Stimulated activated naive CD4-positive, alpha-beta T cell (primary cell): ENCODE measurements around the gene NUDCD3.

ENCODE experiments used
- DNase-seq, 6 experiments: peaks; one replicate each; lab custom pipeline; 2025; lab: John Stamatoyannopoulos, UW

NUDCD3 gene

GRCh38 chr7:44353668-44354067 lies 136.8 kb downstream of the NUDCD3 start:
- DNase-seq = no peak

GRCh38 chr7:44348851-44349781 lies 141.3 kb downstream of the NUDCD3 start:
- no peak for DNase-seq

DNA sequence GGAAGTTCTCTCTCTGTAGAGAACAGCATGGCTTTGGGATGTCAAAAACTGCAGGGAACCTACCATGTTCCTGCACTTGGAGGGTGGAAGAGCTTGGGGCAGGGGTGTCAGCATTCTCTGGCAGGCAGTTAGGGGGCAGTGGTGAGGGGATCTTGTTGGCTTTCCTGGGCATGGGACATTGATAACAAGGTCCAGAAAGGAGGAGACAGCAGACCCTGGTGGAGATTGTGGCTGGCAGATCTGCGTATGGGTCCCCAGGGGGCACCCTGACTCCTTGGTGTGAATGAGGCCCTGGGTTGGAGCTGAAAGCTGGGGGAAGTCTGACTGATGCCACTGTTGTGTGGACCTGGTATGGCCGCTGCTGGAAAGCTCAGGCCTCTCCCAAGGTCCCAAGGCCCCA lies 142.2 kb downstream of the NUDCD3 start:
- no peak for DNase-seq

- no peak for DNase-seq
These were observed 142.8 kb downstream of the NUDCD3 start for GRCh38 chr7:44347546-44348114.

GRCh38 chr7:44346063-44346462 lies 144.4 kb downstream of the NUDCD3 start:
- no peak for DNase-seq

DNA sequence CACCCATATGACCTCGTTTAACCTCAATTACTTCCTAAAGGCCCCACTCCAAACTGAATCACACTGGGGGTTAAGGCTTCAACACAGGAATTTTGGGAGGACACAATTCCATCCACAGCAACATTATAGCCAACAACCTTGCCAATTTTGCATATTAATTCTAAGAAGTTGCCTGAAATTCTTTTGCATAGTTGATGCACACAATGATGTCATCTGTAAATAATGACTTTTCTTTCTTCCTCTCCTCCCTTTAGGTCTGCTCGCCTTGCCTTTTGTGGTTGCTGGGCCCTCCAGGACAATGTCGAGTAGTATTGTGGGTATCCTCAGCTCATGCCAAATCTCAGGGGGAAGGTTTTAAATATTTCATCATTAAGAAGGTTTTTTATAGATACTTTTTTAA lies 149.1 kb downstream of the NUDCD3 start:
- no peak for DNase-seq

GRCh38 chr7:44338600-44338999 lies 151.9 kb downstream of the NUDCD3 start:
- DNase-seq = no peak

DNA sequence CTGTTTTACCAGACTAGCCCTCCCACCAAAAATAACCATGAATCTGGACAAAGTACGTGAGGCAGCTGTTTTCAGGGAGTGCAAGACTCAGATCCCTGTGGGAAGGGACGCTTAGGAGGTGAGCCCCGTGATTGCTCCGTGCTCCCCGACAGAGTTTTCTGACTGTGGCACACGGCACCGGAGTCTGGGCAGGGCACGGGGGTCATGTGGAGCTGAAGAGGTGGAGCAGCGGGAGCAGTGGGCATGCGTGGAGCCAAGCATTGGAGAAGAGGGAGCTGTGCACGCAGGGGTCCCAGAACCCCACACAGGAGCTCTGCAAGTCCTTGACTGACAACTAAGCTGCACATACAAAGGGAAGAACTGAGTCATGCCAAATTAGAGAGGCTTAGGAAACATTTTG lies 154.0 kb downstream of the NUDCD3 start:
- DNase-seq = no peak

- DNase-seq = no peak
These were observed 155.3 kb downstream of the NUDCD3 start for GRCh38 chr7:44335184-44335583.

DNA sequence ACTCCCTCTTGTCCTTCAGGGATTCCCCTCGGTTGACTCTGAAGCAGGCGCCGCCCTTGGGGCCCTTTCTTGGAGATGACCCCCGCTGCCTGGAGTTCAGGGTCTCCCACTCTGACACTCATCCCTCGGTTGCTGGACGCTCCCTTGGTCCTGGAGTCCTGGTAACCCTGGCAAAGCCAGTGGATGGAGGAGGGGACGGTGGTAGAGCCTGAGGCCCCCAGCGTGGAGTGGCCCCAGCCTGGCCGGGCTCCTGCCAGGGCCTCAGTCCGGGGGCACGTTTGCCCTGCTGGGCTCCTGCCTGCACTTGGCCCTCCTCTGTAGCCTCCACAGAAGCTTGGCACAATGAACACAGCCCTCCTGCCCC lies 155.7 kb downstream of the NUDCD3 start:
- DNase-seq = no peak

- no peak for DNase-seq
These were observed 156.3 kb downstream of the NUDCD3 start for GRCh38 chr7:44333911-44334733.

- DNase-seq = no peak
These were observed 158.8 kb downstream of the NUDCD3 start for GRCh38 chr7:44331682-44332081.

- no peak for DNase-seq
These were observed 160.1 kb downstream of the NUDCD3 start for GRCh38 chr7:44330331-44330730.

DNA sequence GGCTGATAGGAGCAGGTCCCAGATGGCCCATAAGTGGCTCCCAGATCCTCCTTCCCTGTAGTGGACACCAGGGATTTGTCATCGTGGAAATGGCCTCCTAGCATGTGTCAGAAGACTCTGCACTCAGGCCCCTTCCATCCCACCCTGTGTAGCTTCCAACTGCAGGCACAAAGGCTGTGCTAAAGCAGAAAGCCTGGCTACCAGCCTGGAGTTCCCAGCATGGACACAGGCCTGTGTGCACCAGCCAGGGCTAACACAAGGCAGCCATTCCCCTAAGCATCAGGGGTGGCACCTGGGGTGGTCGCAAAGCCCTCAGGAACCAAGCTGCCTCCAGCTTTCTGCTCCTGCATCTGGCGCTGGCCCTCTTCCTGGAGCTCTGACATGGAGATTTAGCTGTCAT lies 160.6 kb downstream of the NUDCD3 start:
- no peak for DNase-seq
